Heart right ventricle (tissue), 16 donors: ENCODE data around the gene CCL3. TPM values are rescaled to one million over a fixed set of nuclear protein-coding genes. Genes with fewer than 3 reads are reported as not detected.
"Not testable (repeated sequence)": the region's sequence is repeated elsewhere in the genome, so short reads cannot be mapped to it uniquely, and the experiment has no call there.

Source experiments
- ATAC-seq, 8 donors: fragments of 200-7000 bp; cut with Tn5 transposase; one replicate each; pipeline ENCODE4 v1.9.1; 2020; ENCODE audit warnings: mild to moderate bottlenecking in 8 of 8, moderate library complexity in 8 of 8, moderate number of reproducible peaks in 1 of 8
- DNase-seq, 2 donors: peaks; one replicate each; pipeline ENCODE4 v3.0.0-alpha.2; 2020
- H3K27ac ChIP-seq, 10 donors: fragments of 200-600 bp; sonication (generic) in 2 of 10; one replicate each; pipeline versions ENCODE4 v1.5.0 to v1.8.0; 2020 to 2022; ENCODE audit warnings: mild to moderate bottlenecking in 3 of 10
- H3K27me3 ChIP-seq, 7 donors: fragments of 200-600 bp; one replicate each; pipeline ENCODE4 v1.8.0; 2021 to 2022; ENCODE audit warnings: mild to moderate bottlenecking in 2 of 7
- H3K36me3 ChIP-seq, 9 donors: fragments of 200-600 bp; sonication (generic) in 1 of 9; one replicate each; pipeline versions ENCODE4 v1.5.0 to v1.8.0; 2020 to 2022; ENCODE audit warnings: mild to moderate bottlenecking in 2 of 9
- H3K4me1 ChIP-seq, 9 donors: fragments of 200-600 bp; sonication (generic) in 1 of 9; one replicate each; pipeline versions ENCODE4 v1.5.0 to v1.8.0; 2020 to 2022; ENCODE audit warnings: mild to moderate bottlenecking in 4 of 9
- H3K4me3 ChIP-seq, 10 donors: fragments of 200-600 bp; sonication (generic) in 2 of 10; one replicate each; pipeline versions ENCODE4 v1.5.0 to v1.8.0; 2020 to 2022; ENCODE audit warnings: mild to moderate bottlenecking in 7 of 10, moderate library complexity in 2 of 10
- H3K9me3 ChIP-seq, 11 donors: fragments of 200-600 bp in 10 of 11; sonication (generic) in 2 of 11; one replicate each; pipeline versions ENCODE4 v1.5.0 to v1.8.0; 2013 to 2022; ENCODE audit warnings: mild to moderate bottlenecking in 2 of 11, control low read depth in 1 of 11, moderate library complexity in 1 of 11
- CTCF ChIP-seq, 9 donors: fragments of 200-600 bp; sonication (generic) in 2 of 9; IDR thresholded peaks; one replicate each; pipeline versions ENCODE4 v1.5.0 to v1.8.0; 2021 to 2022; ENCODE audit warnings: antibody characterized with exemption in 9 of 9, mild to moderate bottlenecking in 5 of 9, moderate library complexity in 1 of 9
- WGBS, 2 donors: extraction: QIAGEN DNeasy Blood & Tissue Kit; methylation state at CpG; one replicate each; pipeline ENCODE4 v1.1.7; 2013; ENCODE audit warnings: inconsistent platforms in 1 of 2; 5-methylcytosine and 5-hydroxymethylcytosine counted together
- intact Hi-C, 10 donors: fragments of 100-400 bp; cut with DNase I; formaldehyde crosslinking; loops; one replicate each; pipeline versions ENCODE4 v1.11.1 to v1.14.2; 2022
- polyA plus RNA-seq, 2 donors: library from polyadenylated mRNA; stranded (reverse); fragments of 200-250 nt; gene quantifications; one replicate each; pipeline ENCODE4 v1.2.3, GENCODE V29; 2013
- total RNA-seq, 10 donors: library from RNA; stranded (reverse); fragmentation: NEBNext Ultra II Directional in 3 of 10; extraction: Animal tissue kit (Norgen Biotek cat#: 25700) in 3 of 10; gene quantifications; one replicate each; pipeline versions ENCODE4 v1.2.1 to v1.2.4, GENCODE V29; 2021 to 2023
- donor health status: Arrhythmogenic right ventricular cardiomyopathy.
- donor health status: ischemic (EF 13 %, LVEDD 7.1; RV severe dilation, severe dysfunction).
- donor health status: healthy with polysubstance abuse.
- donor health status: DM: no; HTN: yes; CAD: no.
- donor health status: DM: no; HTN: no; CAD: no.
- donor health status: ischemic (EF 25% LVEDD 6.9; RV normal size, moderate dysfunction).
- donor health status: ischemic (EF 25% LVEDD 5.7; RV mildly dilated, moderate dysfunction).
- donor health status: healthy.
- donor health status: DM: yes; HTN: yes; CAD: no.
- donor health status: Ischemic cardiomyopathy.
- donor health status: ischemic (EF 35%, LVEDD 5.7; RV mildly dilated, moderate dysfunction).
- donor health status: nonischemic (EF 11% LVEDD 7.7; RV severe dilation, severe dysfunction).
- donor health status: DM: yes; HTN: yes; CAD: no.
- donor health status: PGD.
- donor health status: ischemic (EF 29% LVEDD 5.4; RV normal size, mild dysfunction).
- donor health status: nonischemic (EF 23%, LVEDD 6.1; RV moderate dilation, normal function).

Gene CCL3
- total and polyA plus RNA-seq, 12 donors = 0.24 to 12.3 (median 0.68) TPM; not detected in 4

GRCh38 chr17:36105781-36106492 is 16.0 kb upstream of the CCL3 start:
- DNase-seq (no peak), ATAC-seq (no peak)
- Histone ChIP-seq H3K4me3 (no peak overlapping the region), H3K27me3 (peaks cover 0 to 30% (median 4%) of the 10 kb centered on the region in 7 donors), H3K4me1 (peaks cover 0 to 45% (median 0%) of the 10 kb centered on the region in 9 donors), H3K36me3 (no peaks in the 10 kb centered on the region), H3K9me3 (no peaks in the 10 kb centered on the region), H3K27ac (peak overlapping the region in 1 of 10 donors; percentile 73)
- intact Hi-C loops = no loop called here
- TF ChIP-seq CTCF (IDR thresholded peaks at IDR 0.05) = no peak
- WGBS, 2 donors = 82 to 86% methylated on average over 5 of the region's 5 CpGs

GRCh38 chr17:36104701-36105181 is 14.8 kb upstream of the CCL3 start:
- peaks cover 0 to 29% (median 4%) of the 10 kb centered on the region in 7 donors for H3K27me3 ChIP-seq
- WGBS, 2 donors = 16 to 21% methylated on average over 4 of the region's 4 CpGs
- DNase-seq (no peak), ATAC-seq (no peak)
- no peaks in the 10 kb centered on the region for H3K36me3 ChIP-seq
- H3K4me1 ChIP-seq = peaks cover 0 to 45% (median 0%) of the 10 kb centered on the region in 9 donors
- H3K27ac ChIP-seq = peak overlapping the region in 1 of 10 donors; percentile 73
- intact Hi-C loops = no loop called here
- no peaks in the 10 kb centered on the region for H3K9me3 ChIP-seq
- TF ChIP-seq CTCF (IDR thresholded peaks at IDR 0.05) = no peak
- H3K4me3 ChIP-seq = peak overlapping the region in 1 of 10 donors; percentile 27

GRCh38 chr17:36104246-36104645 is 14.3 kb upstream of the CCL3 start:
- H3K27ac ChIP-seq = peak overlapping the region in 1 of 10 donors; percentile 73
- ATAC-seq = not testable (repeated sequence)

GRCh38 chr17:36103401-36103975 is 13.5 kb upstream of the CCL3 start, which contains the start of gene CCL4:
TSS of gene CCL4 (plus strand) at chr17:36103827. CDS start at chr17:36103906, 79 bp downstream.
- not testable (repeated sequence) for H3K36me3 ChIP-seq

More at GRCh38 chr17:36104246-36104645, 14.3 kb upstream of the CCL3 start:
- H3K9me3 ChIP-seq, intact Hi-C loops, DNase-seq, H3K36me3 ChIP-seq: not testable (repeated sequence)
- 40 to 55% methylated on average over 4 to 6 of the region's 7 CpGs for WGBS, 2 donors
- peaks cover 0 to 45% (median 0%) of the 10 kb centered on the region in 9 donors for H3K4me1 ChIP-seq
- H3K27me3 ChIP-seq = peaks cover 0 to 24% (median 4%) of the 10 kb centered on the region in 7 donors
- H3K4me3 ChIP-seq = peak overlapping the region in 1 of 10 donors; percentile 27

GRCh38 chr17:36099004-36099403 is 9.1 kb upstream of the CCL3 start:
- H3K4me1 ChIP-seq = peaks cover 0 to 10% (median 0%) of the 10 kb centered on the region in 9 donors
- not testable (repeated sequence) for ATAC-seq

More at GRCh38 chr17:36103401-36103975, 13.5 kb upstream of the CCL3 start, which contains the start of gene CCL4:
- H3K9me3 ChIP-seq, intact Hi-C loops, DNase-seq: not testable (repeated sequence)
- WGBS, 2 donors = 58 to 61% methylated on average over 6 of the region's 6 CpGs
- Histone ChIP-seq H3K4me3 (peak within 1 kb of the TSS in 1 of 10 donors; percentile 27), H3K4me1 (peaks cover 0 to 40% (median 0%) of the 10 kb centered on the region in 9 donors), H3K27me3 (peaks cover 0 to 20% (median 4%) of the 10 kb centered on the region in 7 donors), H3K27ac (peak within 1 kb of the TSS in 1 of 10 donors; percentile 73)
- peak; percentile 61 to 85 (median 72) for ATAC-seq

More at GRCh38 chr17:36099004-36099403, 9.1 kb upstream of the CCL3 start:
- DNase-seq, H3K27me3 ChIP-seq, H3K4me3 ChIP-seq, H3K9me3 ChIP-seq, H3K36me3 ChIP-seq, H3K27ac ChIP-seq, intact Hi-C loops: not testable (repeated sequence)
- WGBS, 2 donors = 38 to 53% methylated on average over 1 of the region's 1 CpG
